Measurements from ENCODE around the gene TTYH3.

TTYH3 gene

GRCh38 chr7:2666588-2667250, 34.9 kb downstream of the TTYH3 start:
- Histone ChIP-seq H2AFZ (ENCODE audit: low read depth) (no peak overlapping the region), H3K27ac (no peak overlapping the region), H3K9ac (no peak overlapping the region), H3K27me3 (ENCODE audit: insufficient read depth, low read depth) (peaks cover 27% of the 10 kb centered on the region; the same call in 1 of the 2 replicates), H3K4me2 (no peak overlapping the region), H3K4me1 (ENCODE audit: low read depth, poor library complexity, severe bottlenecking) (peaks cover 7% of the 10 kb centered on the region), H3K79me2 (ENCODE audit: insufficient read depth, low read depth) (no peaks in the 10 kb centered on the region), H3K4me3 (IDR thresholded peaks at IDR 0.05; ENCODE audit: insufficient read depth, low read depth, low read length) (no peak overlapping the region), H3K36me3 (ENCODE audit: insufficient read depth) (no peaks in the 10 kb centered on the region), H4K20me1 (ENCODE audit: insufficient read depth) (no peaks in the 10 kb centered on the region)
- TF ChIP-seq CTCF (conservative IDR thresholded peaks at IDR 0.05; ENCODE audit: low read depth, low read length): no peak

- H3K4me3 ChIP-seq (IDR thresholded peaks at IDR 0.05; ENCODE audit: insufficient read depth, low read depth, low read length): no peak overlapping the region
- H3K27ac ChIP-seq: no peak overlapping the region
- H3K4me2 ChIP-seq: no peak overlapping the region
- H3K79me2 ChIP-seq (ENCODE audit: insufficient read depth, low read depth): no peaks in the 10 kb centered on the region
- no peak overlapping the region for H3K9ac ChIP-seq
- TF ChIP-seq CTCF (conservative IDR thresholded peaks at IDR 0.05; ENCODE audit: low read depth, low read length): no peak
- H3K4me1 ChIP-seq (ENCODE audit: low read depth, poor library complexity, severe bottlenecking): peaks cover 7% of the 10 kb centered on the region
- H3K27me3 ChIP-seq (ENCODE audit: insufficient read depth, low read depth): peaks cover 18% of the 10 kb centered on the region; the same call in 1 of the 2 replicates
- no peak overlapping the region for H2AFZ ChIP-seq (ENCODE audit: low read depth)
- no peaks in the 10 kb centered on the region for H4K20me1 ChIP-seq (ENCODE audit: insufficient read depth)
- H3K36me3 ChIP-seq (ENCODE audit: insufficient read depth): no peaks in the 10 kb centered on the region
These were observed 36.1 kb downstream of the TTYH3 start for GRCh38 chr7:2667843-2668242.

- Histone ChIP-seq H3K4me3 (IDR thresholded peaks at IDR 0.05; ENCODE audit: insufficient read depth, low read depth, low read length) (no peak overlapping the region), H3K79me2 (ENCODE audit: insufficient read depth, low read depth) (no peaks in the 10 kb centered on the region), H3K4me1 (ENCODE audit: low read depth, poor library complexity, severe bottlenecking) (peaks cover 7% of the 10 kb centered on the region), H3K36me3 (ENCODE audit: insufficient read depth) (no peaks in the 10 kb centered on the region), H2AFZ (ENCODE audit: low read depth) (no peak overlapping the region), H4K20me1 (ENCODE audit: insufficient read depth) (no peaks in the 10 kb centered on the region), H3K4me2 (no peak overlapping the region), H3K27me3 (ENCODE audit: insufficient read depth, low read depth) (peaks cover 16% of the 10 kb centered on the region; the same call in 1 of the 2 replicates), H3K27ac (no peak overlapping the region), H3K9ac (no peak overlapping the region)
- no peak for TF ChIP-seq CTCF (conservative IDR thresholded peaks at IDR 0.05; ENCODE audit: low read depth, low read length)
These were observed 36.6 kb downstream of the TTYH3 start for GRCh38 chr7:2668401-2668800.

- no peak overlapping the region for H3K9ac ChIP-seq
- peaks cover 7% of the 10 kb centered on the region for H3K4me1 ChIP-seq (ENCODE audit: low read depth, poor library complexity, severe bottlenecking)
- H2AFZ ChIP-seq (ENCODE audit: low read depth): no peak overlapping the region
- H3K4me3 ChIP-seq (IDR thresholded peaks at IDR 0.05; ENCODE audit: insufficient read depth, low read depth, low read length): no peak overlapping the region
- no peaks in the 10 kb centered on the region for H3K36me3 ChIP-seq (ENCODE audit: insufficient read depth)
- no peak overlapping the region for H3K27ac ChIP-seq
- no peak overlapping the region for H3K4me2 ChIP-seq
- H4K20me1 ChIP-seq (ENCODE audit: insufficient read depth): no peaks in the 10 kb centered on the region
- H3K79me2 ChIP-seq (ENCODE audit: insufficient read depth, low read depth): no peaks in the 10 kb centered on the region
- H3K27me3 ChIP-seq (ENCODE audit: insufficient read depth, low read depth): peaks cover 16% of the 10 kb centered on the region; the same call in 1 of the 2 replicates
- no peak for TF ChIP-seq CTCF (conservative IDR thresholded peaks at IDR 0.05; ENCODE audit: low read depth, low read length)
These were observed 38.4 kb downstream of the TTYH3 start for GRCh38 chr7:2670171-2670570.
